Measurements from ENCODE around the gene NKD2.

Gene NKD2

DNA sequence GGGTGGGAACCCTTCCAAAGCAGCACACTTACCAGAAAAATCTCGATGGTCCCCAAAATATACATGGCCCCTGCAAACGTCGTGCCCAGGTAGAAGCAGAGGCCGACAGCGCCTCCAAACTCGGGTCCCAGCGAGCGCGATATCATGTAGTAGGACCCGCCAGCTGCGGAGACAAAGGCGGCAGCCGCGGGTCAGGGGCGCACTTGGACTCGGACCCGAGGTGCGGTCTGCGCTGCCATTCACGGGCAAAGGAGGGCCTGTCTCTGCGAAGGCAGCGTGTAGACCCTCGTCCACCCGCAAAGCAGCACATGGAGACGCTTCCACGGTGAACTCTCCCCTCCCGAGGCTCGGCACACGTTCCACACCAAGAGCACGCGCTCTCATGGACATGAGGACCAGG lies 78.3 kb downstream of the NKD2 start:
- DNase-seq = no peak

DNA sequence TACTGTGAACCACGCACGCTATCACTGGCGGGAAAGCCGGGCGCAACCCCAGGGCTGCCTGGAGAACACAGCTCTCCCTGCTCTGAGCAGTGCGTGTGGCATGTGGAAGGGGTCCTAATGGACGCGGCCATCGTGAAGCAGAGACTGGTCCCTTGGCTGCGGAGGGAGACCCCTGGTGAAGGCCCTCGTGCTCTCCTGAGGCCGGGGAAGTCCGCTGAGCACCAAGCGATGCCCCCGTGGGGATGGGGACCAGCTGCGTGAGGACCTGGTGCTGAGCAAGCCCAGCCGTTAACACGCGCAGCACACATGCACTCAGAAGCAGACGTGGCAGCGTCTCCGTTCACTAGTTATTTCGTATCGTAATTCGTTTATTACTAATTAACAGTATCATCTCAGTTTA lies 78.8 kb downstream of the NKD2 start:
- DNase-seq = no peak

DNA sequence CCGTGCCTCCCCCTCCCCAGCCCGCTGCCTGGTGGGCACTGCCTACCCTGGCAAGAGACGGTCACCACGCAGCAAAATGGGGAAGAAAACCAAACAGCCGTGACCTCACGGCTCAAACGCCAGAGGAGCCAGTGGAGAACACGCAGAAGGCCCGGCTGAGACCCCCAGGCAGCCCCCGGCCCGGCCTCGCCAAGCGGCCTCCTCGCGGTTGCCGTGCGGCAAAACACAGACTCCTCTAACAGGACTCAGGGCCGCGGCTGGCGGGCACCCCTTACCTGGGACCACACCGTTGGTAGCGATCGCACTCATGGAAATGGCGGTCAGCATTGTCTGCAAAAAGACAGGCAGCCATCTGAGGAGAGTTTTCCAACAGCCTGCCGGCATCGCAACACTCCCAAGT lies 79.4 kb downstream of the NKD2 start:
- DNase-seq = no peak

All from nucleus accumbens (tissue), 56 donors.